Astrocyte (in vitro differentiated cells and primary cell): ENCODE data around the gene AKAP13. TPM values are rescaled to one million over a fixed set of nuclear protein-coding genes. Genes with fewer than 3 reads are reported as not detected.

Experiments
- DNase-seq: peaks from one replicate; pipeline ENCODE4 v3.0.0-alpha.2; 2010; ENCODE audit warnings: low read depth
- FAIRE-seq: peaks from 2 replicates; lab custom pipeline; 2011; peaks lifted over from hg19 to GRCh38; lab: Jason Lieb, UNC
- H2AFZ ChIP-seq: 2 replicates; pipeline ENCODE4 v1.6.0; 2012; ENCODE audit warnings: low read depth, low read length, inconsistent platforms
- H3K27ac ChIP-seq: 2 replicates; pipeline ENCODE4 v1.5.1; 2011; ENCODE audit warnings: low read depth, low read length, inconsistent platforms
- H3K27me3 ChIP-seq: 2 replicates; pipeline ENCODE4 v1.6.0; 2011; ENCODE audit warnings: low read length, inconsistent platforms; ENCODE audit not compliant: insufficient read depth
- H3K36me3 ChIP-seq: 2 replicates; pipeline ENCODE4 v1.5.1; 2011; ENCODE audit warnings: low read length, inconsistent platforms; ENCODE audit not compliant: insufficient read depth
- H3K4me1 ChIP-seq: 2 replicates; pipeline ENCODE4 v1.5.1; 2011; ENCODE audit warnings: low read length, inconsistent platforms; ENCODE audit not compliant: insufficient read depth
- H3K4me2 ChIP-seq: 2 replicates; pipeline ENCODE4 v1.6.0; 2012; ENCODE audit warnings: low read length, inconsistent platforms
- H3K4me3 ChIP-seq: 2 replicates; pipeline ENCODE4 v1.5.1; 2011; ENCODE audit warnings: low read depth, mild to moderate bottlenecking, low read length, inconsistent platforms; ENCODE audit not compliant: insufficient read depth
- H3K79me2 ChIP-seq: 2 replicates; pipeline ENCODE4 v1.6.0; 2012; ENCODE audit warnings: mild to moderate bottlenecking, low read length, inconsistent platforms; ENCODE audit not compliant: insufficient read depth
- H3K9ac ChIP-seq: 2 replicates; pipeline ENCODE4 v1.6.0; 2012; ENCODE audit warnings: mild to moderate bottlenecking, low read length, inconsistent platforms
- H3K9me3 ChIP-seq: 2 replicates; pipeline ENCODE4 v1.5.1; 2012; ENCODE audit warnings: low read depth, mild to moderate bottlenecking, low read length, inconsistent platforms; ENCODE audit not compliant: insufficient read depth
- H4K20me1 ChIP-seq: 2 replicates; pipeline ENCODE4 v1.6.0; 2012; ENCODE audit warnings: low read length, inconsistent platforms; ENCODE audit not compliant: insufficient read depth
- H3K27ac Mint-ChIP-seq: one replicate; pipeline ENCODE4 v1.8.0; 2021; ENCODE audit warnings: mild to moderate bottlenecking, mixed read lengths; ENCODE audit not compliant: unreplicated experiment
- H3K27me3 Mint-ChIP-seq: one replicate; pipeline ENCODE4 v1.8.0; 2021; ENCODE audit warnings: low read depth, mixed read lengths; ENCODE audit not compliant: unreplicated experiment
- H3K36me3 Mint-ChIP-seq: one replicate; pipeline ENCODE4 v1.8.0; 2021; ENCODE audit warnings: low read depth, mixed read lengths; ENCODE audit not compliant: unreplicated experiment
- H3K4me1 Mint-ChIP-seq: one replicate; pipeline ENCODE4 v1.8.0; 2021; ENCODE audit warnings: low read depth, mixed read lengths; ENCODE audit not compliant: unreplicated experiment
- H3K4me3 Mint-ChIP-seq: one replicate; pipeline ENCODE4 v1.8.0; 2021; ENCODE audit warnings: mild to moderate bottlenecking, moderate library complexity, mixed read lengths; ENCODE audit not compliant: unreplicated experiment
- H3K9me3 Mint-ChIP-seq: one replicate; pipeline ENCODE4 v1.8.0; 2021; ENCODE audit warnings: mild to moderate bottlenecking, mixed read lengths; ENCODE audit not compliant: unreplicated experiment
- CTCF ChIP-seq: IDR thresholded peaks from 2 replicates; pipeline ENCODE4 v1.5.1; 2011; ENCODE audit warnings: low read depth, mild to moderate bottlenecking, inconsistent platforms, low read length, moderate library complexity; ENCODE audit not compliant: insufficient read depth
- EZH2 ChIP-seq: IDR thresholded peaks from 2 replicates; pipeline ENCODE4 v1.6.1; 2012; ENCODE audit warnings: mild to moderate bottlenecking, low read length, inconsistent platforms; ENCODE audit not compliant: insufficient read depth
- total RNA-seq: library from RNA; stranded (reverse); gene quantifications from 2 replicates; pipeline ENCODE4 v1.2.1, GENCODE V29; 2021

AKAP13 gene
- total RNA-seq, 1 donor from 2014 or later, result 98.2 TPM

- Histone ChIP-seq H3K4me1 (peaks cover 60% of the 10 kb centered on the region), H4K20me1 (peaks cover 4% of the 10 kb centered on the region), H3K36me3 (no peaks in the 10 kb centered on the region), H3K4me3 (no peak overlapping the region), H3K4me2 (peak overlapping the region; percentile 6), H2AFZ (no peak overlapping the region), H3K27me3 (no peaks in the 10 kb centered on the region), H3K27ac (peak overlapping the region; percentile 96), H3K9me3 (no peaks in the 10 kb centered on the region), H3K79me2 (peaks cover 96% of the 10 kb centered on the region), H3K9ac (no peak overlapping the region)
- H3K4me3 Mint-ChIP-seq, result no peak overlapping the region
- DNase-seq (peak; percentile 86), FAIRE-seq (no peak)
- H3K27me3 Mint-ChIP-seq, result no peaks in the 10 kb centered on the region
- H3K9me3 Mint-ChIP-seq, result no peaks in the 10 kb centered on the region
- H3K4me1 Mint-ChIP-seq, result peaks cover 57% of the 10 kb centered on the region
- H3K27ac Mint-ChIP-seq, result peak overlapping the region; percentile 35
- no peak for TF ChIP-seq EZH2
- TF ChIP-seq CTCF, result no peak
- H3K36me3 Mint-ChIP-seq, result no peaks in the 10 kb centered on the region
Observed at GRCh38 chr15:85406916-85407315, 26.5 kb downstream of the AKAP13 start.

GRCh38 chr15:85407421-85408269 is 27.2 kb downstream of the AKAP13 start:
- Histone ChIP-seq H3K4me1 (peaks cover 56% of the 10 kb centered on the region), H3K4me2 (peak overlapping the region; percentile 76), H2AFZ (no peak overlapping the region), H3K36me3 (no peaks in the 10 kb centered on the region), H3K9ac (peak overlapping the region; percentile 76), H3K27me3 (no peaks in the 10 kb centered on the region), H3K9me3 (no peaks in the 10 kb centered on the region), H4K20me1 (peaks cover 4% of the 10 kb centered on the region), H3K4me3 (no peak overlapping the region), H3K27ac (peak overlapping the region; percentile 96), H3K79me2 (peaks cover 93% of the 10 kb centered on the region)
- Mint-ChIP-seq H3K36me3 (no peaks in the 10 kb centered on the region), H3K4me1 (peaks cover 56% of the 10 kb centered on the region), H3K4me3 (peak overlapping the region; percentile 61), H3K27me3 (no peaks in the 10 kb centered on the region), H3K9me3 (no peaks in the 10 kb centered on the region), H3K27ac (peak overlapping the region; percentile 84)
- TF ChIP-seq CTCF (no peak), EZH2 (no peak)
- peak; percentile 23 for FAIRE-seq
- peak; percentile 94 for DNase-seq

- FAIRE-seq (no peak), DNase-seq (no peak)
- Mint-ChIP-seq H3K9me3 (no peaks in the 10 kb centered on the region), H3K4me3 (no peak overlapping the region), H3K27me3 (no peaks in the 10 kb centered on the region), H3K27ac (peak overlapping the region; percentile 44), H3K36me3 (no peaks in the 10 kb centered on the region), H3K4me1 (peaks cover 60% of the 10 kb centered on the region)
- Histone ChIP-seq H2AFZ (no peak overlapping the region), H3K27ac (peak overlapping the region; percentile 96), H3K4me1 (peaks cover 56% of the 10 kb centered on the region), H3K79me2 (peaks cover 93% of the 10 kb centered on the region), H3K9ac (peak overlapping the region; percentile 31), H3K36me3 (no peaks in the 10 kb centered on the region), H3K4me2 (peak overlapping the region; percentile 57), H3K9me3 (no peaks in the 10 kb centered on the region), H3K4me3 (no peak overlapping the region), H4K20me1 (peaks cover 10% of the 10 kb centered on the region), H3K27me3 (no peaks in the 10 kb centered on the region)
- TF ChIP-seq CTCF (no peak), EZH2 (no peak)
Observed at GRCh38 chr15:85408270-85408746, 27.9 kb downstream of the AKAP13 start.
